ENCODE measurements around the gene NCF1.
"Not testable (repeated sequence)": the region's sequence is repeated elsewhere in the genome, so short reads cannot be mapped to it uniquely, and the experiment has no call there.

The NCF1 gene

GRCh38 chr7:74788369-74789150, 14.7 kb downstream of the NCF1 start:
- peak; percentile 83 for DNase-seq (ENCODE audit: low spot score)

GRCh38 chr7:74789200-74789736, 15.5 kb downstream of the NCF1 start:
- DNase-seq (ENCODE audit: low spot score) = not testable (repeated sequence)

- not testable (repeated sequence) for DNase-seq (ENCODE audit: low spot score)
These were observed 24.2 kb downstream of the NCF1 start for GRCh38 chr7:74797848-74798622.

- not testable (repeated sequence) for DNase-seq (ENCODE audit: low spot score)
These were observed 24.8 kb downstream of the NCF1 start for GRCh38 chr7:74798644-74799043.

- not testable (repeated sequence) for DNase-seq (ENCODE audit: low spot score)
These were observed 42.1 kb downstream of the NCF1 start for GRCh38 chr7:74815882-74816281.

- not testable (repeated sequence) for DNase-seq (ENCODE audit: low spot score)
These were observed 46.5 kb downstream of the NCF1 start for GRCh38 chr7:74820146-74820805.

GRCh38 chr7:74821259-74821658, 47.4 kb downstream of the NCF1 start:
- not testable (repeated sequence) for DNase-seq (ENCODE audit: low spot score)

GRCh38 chr7:74829959-74830358, 56.1 kb downstream of the NCF1 start:
- DNase-seq (ENCODE audit: low spot score) = not testable (repeated sequence)

GRCh38 chr7:74830411-74830810, 56.6 kb downstream of the NCF1 start:
- not testable (repeated sequence) for DNase-seq (ENCODE audit: low spot score)

Measured in cerebellar cortex (tissue), 1 donor.